Activated naive CD4-positive, alpha-beta T cell treated with anti-CD3 and anti-CD28 coated beads, Interleukin-2, amount 10 ng/mL, durations not matched to agents 5 hours and 36 hours (primary cell): ENCODE results near the gene RBM44. TPM values are rescaled to one million over a fixed set of nuclear protein-coding genes. Genes with fewer than 3 reads are reported as not detected.

Experiments used
- total RNA-seq, 2 experiments: library from RNA; stranded (reverse); gene quantifications; one replicate each; pipeline ENCODE4 v1.2.3, GENCODE V29; 2021

The RBM44 gene
- total RNA-seq, result 1 to 10 TPM in 1 of 2 experiments, under 1 TPM in 1; 0.72 to 1.1 TPM

GRCh38 chr2:237798236-237799059 lies at the start of gene RBM44:
Gene RBM44 (plus strand): TSS chr2:237798779. CDS start chr2:237813610, 14,831 bp downstream.

DNA sequence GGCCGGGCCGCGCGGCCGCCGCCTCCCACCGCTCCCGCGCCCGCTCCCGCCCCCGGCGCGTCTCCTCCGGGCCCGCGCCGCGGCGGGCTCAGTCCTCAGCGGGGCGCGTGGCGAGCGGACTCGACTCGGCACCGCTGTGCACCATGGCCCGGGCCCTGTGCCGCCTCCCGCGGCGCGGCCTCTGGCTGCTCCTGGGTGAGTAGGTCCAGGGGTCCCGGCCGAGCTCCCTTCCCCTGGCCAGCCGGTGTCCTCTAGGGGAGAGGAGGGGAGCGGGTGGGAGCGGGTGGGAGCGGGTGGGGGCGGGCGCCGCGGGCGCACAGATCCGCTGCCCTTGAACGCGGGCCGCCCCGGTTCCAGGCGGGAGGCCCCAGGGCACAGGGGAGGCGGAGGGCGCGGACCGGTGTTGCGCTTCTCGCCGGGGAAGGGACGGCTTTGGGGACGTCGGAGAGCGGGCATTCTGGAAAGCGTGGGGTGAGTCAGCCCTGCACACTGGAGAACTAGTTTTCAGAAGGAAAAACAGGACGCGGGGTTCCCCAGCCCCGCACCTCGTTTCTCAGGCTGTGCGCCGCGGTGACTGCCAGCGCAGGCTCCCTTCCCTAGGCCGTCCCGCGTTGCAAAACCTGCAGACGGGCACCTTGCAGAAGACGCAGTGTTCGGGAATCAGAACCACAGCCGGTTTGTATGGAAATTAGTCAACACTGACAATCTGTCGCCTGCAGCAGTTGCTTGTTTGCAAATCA lies 61.1 kb downstream of the RBM44 start, which contains the start of gene RAMP1:
TSS of gene RAMP1 (plus strand) at position 91 of the 740 bp plus-strand sequence. CDS start at position 144, 53 bp downstream.

Other genes with a start within 250 kb of the RBM44 start
- not detected for gene PRLH, start 232.2 kb upstream of the RBM44 start, total RNA-seq
- gene RAB17, start 208.0 kb upstream of the RBM44 start, total RNA-seq, result not detected
- 100 to 1,000 TPM; 183 to 185 TPM for gene LRRFIP1, start 171.2 kb upstream of the RBM44 start, total RNA-seq
- gene RAMP1, start 60.8 kb downstream of the RBM44 start, total RNA-seq, result 10 to 100 TPM; 15.9 to 17.4 TPM
- gene UBE2F, start 168.2 kb downstream of the RBM44 start, total RNA-seq, result 10 to 100 TPM; 93.4 to 94.1 TPM